SK-N-SH treated with all-trans-retinoic acid at 6 μM for 48 hours (cell line): ENCODE measurements around the gene BABAM2.
"Not testable (repeated sequence)": the region's sequence is repeated elsewhere in the genome, so short reads cannot be mapped to it uniquely, and the experiment has no call there.

Experiments
- ESRRG ChIP-seq: fragments of 250-450 bp; sonication (Bioruptor Pico); IDR thresholded peaks from 2 replicates; pipeline ENCODE4 v1.6.1; 2021; ENCODE audit warnings: mild to moderate bottlenecking
- OSR1 ChIP-seq: fragments of 250-450 bp; sonication (Bioruptor Pico); IDR thresholded peaks from 2 replicates; pipeline ENCODE4 v1.8.0; 2022; ENCODE audit warnings: moderate library complexity, mild to moderate bottlenecking, inconsistent platforms
- RARB ChIP-seq: fragments of 250-450 bp; sonication (Bioruptor Pico); IDR thresholded peaks from 2 replicates; pipeline ENCODE4 v1.8.0; 2021; ENCODE audit warnings: mild to moderate bottlenecking, moderate library complexity
- TOX ChIP-seq: fragments of 250-450 bp; sonication (Bioruptor Pico); IDR thresholded peaks from 2 replicates; pipeline ENCODE4 v1.8.0; 2021; ENCODE audit warnings: mild to moderate bottlenecking, moderate library complexity, borderline replicate concordance

DNA sequence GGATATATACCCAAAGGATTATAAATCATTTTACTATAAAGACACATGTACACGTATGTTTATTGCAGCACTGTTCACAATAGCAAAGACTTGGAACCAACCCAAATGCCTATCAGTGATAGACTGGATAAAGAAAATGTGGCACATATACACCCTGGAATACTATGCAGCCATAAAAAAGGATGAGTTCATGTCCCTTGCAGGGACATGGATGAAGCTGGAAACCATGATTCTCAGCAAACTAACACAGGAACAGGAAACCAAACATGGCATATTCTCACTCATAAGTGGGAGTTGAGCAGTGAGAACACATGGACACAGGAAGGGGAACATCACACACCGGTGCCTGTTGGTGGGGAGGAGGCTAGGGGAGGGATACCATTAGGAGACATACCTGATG lies 135.7 kb downstream of the BABAM2 start:
- TF ChIP-seq ESRRG (CRISPR knock-in tag); TOX; RARB (CRISPR knock-in tag); OSR1: not testable (repeated sequence)
